ENCODE results near the gene TIAM1. TPM values are rescaled to one million over a fixed set of nuclear protein-coding genes. Genes with fewer than 3 reads are reported as not detected.

TIAM1 gene
- total RNA-seq, 1 donor from 2014 or later: 7.8 TPM

GRCh38 chr21:31143036-31143435, 201.0 kb downstream of the TIAM1 start:
- DNase-seq (ENCODE audit: low read depth): no peak

- DNase-seq (ENCODE audit: low read depth): no peak
Observed at GRCh38 chr21:31142600-31142999, 201.5 kb downstream of the TIAM1 start.

GRCh38 chr21:31141389-31142000, 202.6 kb downstream of the TIAM1 start:
- no peak for DNase-seq (ENCODE audit: low read depth)

- DNase-seq (ENCODE audit: low read depth): no peak
Observed at GRCh38 chr21:31140676-31141075, 203.4 kb downstream of the TIAM1 start.

- DNase-seq (ENCODE audit: low read depth): no peak
Observed at GRCh38 chr21:31140025-31140424, 204.0 kb downstream of the TIAM1 start.

- no peak for DNase-seq (ENCODE audit: low read depth)
Observed at GRCh38 chr21:31137960-31138359, 206.1 kb downstream of the TIAM1 start.

GRCh38 chr21:31136891-31137290, 207.2 kb downstream of the TIAM1 start:
- DNase-seq (ENCODE audit: low read depth): no peak

GRCh38 chr21:31135531-31136184, 208.4 kb downstream of the TIAM1 start:
- no peak for DNase-seq (ENCODE audit: low read depth)

- peak; percentile 21 for DNase-seq (ENCODE audit: low read depth)
Observed at GRCh38 chr21:31133243-31133830, 210.7 kb downstream of the TIAM1 start.

- DNase-seq (ENCODE audit: low read depth): peak; percentile 19
Observed at GRCh38 chr21:31132574-31133242, 211.4 kb downstream of the TIAM1 start.

GRCh38 chr21:31130821-31131220, 213.2 kb downstream of the TIAM1 start:
- DNase-seq (ENCODE audit: low read depth): no peak

GRCh38 chr21:31128234-31128633, 215.8 kb downstream of the TIAM1 start:
- DNase-seq (ENCODE audit: low read depth): no peak

GRCh38 chr21:31124010-31124409, 220.1 kb downstream of the TIAM1 start:
- peak; percentile 34 for DNase-seq (ENCODE audit: low read depth)

- no peak for DNase-seq (ENCODE audit: low read depth)
Observed at GRCh38 chr21:31119199-31119598, 224.9 kb downstream of the TIAM1 start.

GRCh38 chr21:31117128-31117916, 226.7 kb downstream of the TIAM1 start:
- DNase-seq (ENCODE audit: low read depth): peak; percentile 53

- no peak for DNase-seq (ENCODE audit: low read depth)
Observed at GRCh38 chr21:31115249-31115648, 228.8 kb downstream of the TIAM1 start.

- no peak for DNase-seq (ENCODE audit: low read depth)
Observed at GRCh38 chr21:31111093-31111492, 233.0 kb downstream of the TIAM1 start.

GRCh38 chr21:31110430-31110829, 233.6 kb downstream of the TIAM1 start:
- no peak for DNase-seq (ENCODE audit: low read depth)

GRCh38 chr21:31107871-31108270, 236.2 kb downstream of the TIAM1 start:
- DNase-seq (ENCODE audit: low read depth): no peak

GRCh38 chr21:31107176-31107785, 236.8 kb downstream of the TIAM1 start:
- DNase-seq (ENCODE audit: low read depth): no peak
